ENCODE measurements around the gene JCAD.

GRCh38 chr10:30018496-30018895 lies 40.9 kb downstream of the JCAD start:
- TF ChIP-seq CTCF (IDR thresholded peaks at IDR 0.05) (no peak), POLR2A (IDR thresholded peaks at IDR 0.05) (no peak)

All from suprapubic skin (tissue), 3 donors.